ENCODE measurements around the gene SLC25A27. TPM values are rescaled to one million over a fixed set of nuclear protein-coding genes. Genes with fewer than 3 reads are reported as not detected.

The SLC25A27 gene
- total RNA-seq, 1 experiment from 2014 or later, result 10.7 TPM

DNA sequence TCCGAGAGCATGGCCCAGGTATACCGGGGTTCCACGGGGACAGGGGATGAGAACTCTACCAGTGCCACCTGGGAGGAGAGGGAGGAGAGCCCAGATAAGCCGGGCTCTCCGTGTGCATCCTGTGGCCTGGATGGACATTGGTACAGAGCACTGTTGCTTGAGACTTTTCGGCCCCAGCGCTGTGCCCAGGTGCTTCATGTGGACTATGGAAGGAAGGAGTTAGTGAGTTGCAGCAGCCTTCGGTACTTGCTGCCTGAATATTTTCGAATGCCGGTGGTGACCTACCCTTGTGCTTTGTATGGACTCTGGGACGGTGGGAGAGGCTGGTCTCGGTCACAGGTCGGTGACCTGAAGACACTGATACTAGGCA, 36.2 kb downstream of the SLC25A27 start:
- ChIA-PET POLR2A (no interaction called here), RAD21 (ENCODE audit: low non-redundant PET in 1 of 2, low total read pairs in 2 of 2, uncharacterized antibody in 2 of 2, unreplicated experiment in 2 of 2) (no interaction called here), CTCF (no interaction called here)
- H3K9ac ChIP-seq (ENCODE audit: low read length), result no peak overlapping the region
- TF ChIP-seq, protein P1, sequence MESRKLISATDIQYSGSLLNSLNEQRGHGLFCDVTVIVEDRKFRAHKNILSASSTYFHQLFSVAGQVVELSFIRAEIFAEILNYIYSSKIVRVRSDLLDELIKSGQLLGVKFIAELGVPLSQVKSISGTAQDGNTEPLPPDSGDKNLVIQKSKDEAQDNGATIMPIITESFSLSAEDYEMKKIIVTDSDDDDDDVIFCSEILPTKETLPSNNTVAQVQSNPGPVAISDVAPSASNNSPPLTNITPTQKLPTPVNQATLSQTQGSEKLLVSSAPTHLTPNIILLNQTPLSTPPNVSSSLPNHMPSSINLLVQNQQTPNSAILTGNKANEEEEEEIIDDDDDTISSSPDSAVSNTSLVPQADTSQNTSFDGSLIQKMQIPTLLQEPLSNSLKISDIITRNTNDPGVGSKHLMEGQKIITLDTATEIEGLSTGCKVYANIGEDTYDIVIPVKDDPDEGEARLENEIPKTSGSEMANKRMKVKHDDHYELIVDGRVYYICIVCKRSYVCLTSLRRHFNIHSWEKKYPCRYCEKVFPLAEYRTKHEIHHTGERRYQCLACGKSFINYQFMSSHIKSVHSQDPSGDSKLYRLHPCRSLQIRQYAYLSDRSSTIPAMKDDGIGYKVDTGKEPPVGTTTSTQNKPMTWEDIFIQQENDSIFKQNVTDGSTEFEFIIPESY (IDR thresholded peaks at IDR 0.05; ENCODE audit: extremely low read depth, insufficient replicate concordance, low read length), result no peak
- TF ChIP-seq EGR1 (IDR thresholded peaks at IDR 0.05; ENCODE audit: low read depth) (no peak), TCF7L2 (IDR thresholded peaks at IDR 0.05; ENCODE audit: borderline replicate concordance, extremely low read depth, insufficient read depth, insufficient read length) (no peak), POLR2A (IDR thresholded peaks at IDR 0.05; ENCODE audit: borderline replicate concordance, extremely low read depth, insufficient read depth, insufficient read length) (no peak), SP1 (IDR thresholded peaks at IDR 0.05; ENCODE audit: low read depth) (no peak), CEBPB (IDR thresholded peaks at IDR 0.05; ENCODE audit: low read depth) (no peak), YY1 (IDR thresholded peaks at IDR 0.05; ENCODE audit: extremely low read depth, insufficient replicate concordance, low read depth, low read length) (no peak)
- H3K4me2 ChIP-seq (ENCODE audit: low read length), result no peak overlapping the region
- intact Hi-C loops (cut with micrococcal nuclease), result no loop called here
- no peak overlapping the region for H3K27ac ChIP-seq (ENCODE audit: low read depth, low read length)
- no peaks in the 10 kb centered on the region for H3K9me3 ChIP-seq (ENCODE audit: control insufficient read depth in 1 of 2, insufficient read depth in 1 of 2, low read depth in 1 of 2, low read length in 2 of 2)
- no peaks in the 10 kb centered on the region for H3K27me3 ChIP-seq (ENCODE audit: insufficient read depth, low read length)
- no peak overlapping the region for H3K4me3 ChIP-seq (replicated peaks in 1 of 2; ENCODE audit: low read depth in 1 of 2, low read length in 2 of 2)
- no peaks in the 10 kb centered on the region for H3K9me2 ChIP-seq (ENCODE audit: insufficient read depth)
- no peak for ATAC-seq
- no peaks in the 10 kb centered on the region for H3K36me3 ChIP-seq (ENCODE audit: control insufficient read depth in 1 of 2, insufficient read depth in 2 of 2, low read length in 2 of 2)
- DNase-seq (ENCODE audit: low read depth, low spot score), result no peak
- H2AFZ ChIP-seq (ENCODE audit: low read depth, low read length, poor library complexity, severe bottlenecking), result no peak overlapping the region
- no peaks in the 10 kb centered on the region for H3K79me2 ChIP-seq (ENCODE audit: insufficient read depth, low read length)
- no peaks in the 10 kb centered on the region for H3K4me1 ChIP-seq (ENCODE audit: control insufficient read depth in 1 of 2, insufficient read depth in 2 of 2, low read length in 2 of 2)
- no peaks in the 10 kb centered on the region for H4K20me1 ChIP-seq (ENCODE audit: insufficient read depth)
- BruUV-seq (replicated peaks), result no TSS peak

DNA sequence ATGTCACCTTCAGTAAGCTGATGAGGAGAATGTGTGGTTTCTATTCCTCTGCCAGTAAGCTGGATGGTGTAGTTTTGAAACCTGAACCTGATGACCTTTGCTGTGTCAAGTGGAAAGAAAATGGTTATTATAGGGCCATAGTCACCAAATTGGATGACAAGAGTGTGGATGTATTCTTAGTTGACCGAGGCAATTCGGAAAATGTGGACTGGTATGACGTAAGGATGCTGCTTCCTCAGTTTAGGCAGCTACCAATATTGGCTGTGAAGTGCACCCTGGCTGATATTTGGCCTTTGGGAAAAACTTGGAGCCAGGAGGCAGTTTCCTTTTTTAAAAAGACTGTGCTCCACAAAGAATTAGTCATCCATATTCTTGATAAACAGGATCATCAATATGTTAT, 36.9 kb downstream of the SLC25A27 start:
- POLR2A ChIA-PET, result no interaction called here
- H3K4me2 ChIP-seq (ENCODE audit: low read length), result no peak overlapping the region
- no peaks in the 10 kb centered on the region for H3K36me3 ChIP-seq (ENCODE audit: control insufficient read depth in 1 of 2, insufficient read depth in 2 of 2, low read length in 2 of 2)
- H3K4me3 ChIP-seq (replicated peaks in 1 of 2; ENCODE audit: low read depth in 1 of 2, low read length in 2 of 2), result no peak overlapping the region
- H4K20me1 ChIP-seq (ENCODE audit: insufficient read depth), result no peaks in the 10 kb centered on the region
- CTCF ChIA-PET, result no interaction called here
- TF ChIP-seq YY1 (IDR thresholded peaks at IDR 0.05; ENCODE audit: extremely low read depth, insufficient replicate concordance, low read depth, low read length) (no peak), JUND (IDR thresholded peaks at IDR 0.05) (no peak), ZNF274 (IDR thresholded peaks at IDR 0.05; ENCODE audit: low read depth, low read length) (no peak)
- TF ChIP-seq, protein P2, sequence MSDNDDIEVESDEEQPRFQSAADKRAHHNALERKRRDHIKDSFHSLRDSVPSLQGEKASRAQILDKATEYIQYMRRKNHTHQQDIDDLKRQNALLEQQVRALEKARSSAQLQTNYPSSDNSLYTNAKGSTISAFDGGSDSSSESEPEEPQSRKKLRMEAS (IDR thresholded peaks at IDR 0.05), result no peak
- H3K27ac ChIP-seq (ENCODE audit: low read depth, low read length), result no peak overlapping the region
- H3K9me3 ChIP-seq (ENCODE audit: control insufficient read depth in 1 of 2, insufficient read depth in 1 of 2, low read depth in 1 of 2, low read length in 2 of 2), result no peaks in the 10 kb centered on the region
- H3K27me3 ChIP-seq (ENCODE audit: insufficient read depth, low read length), result no peaks in the 10 kb centered on the region
- intact Hi-C loops (cut with micrococcal nuclease), result no loop called here
- RAD21 ChIA-PET (ENCODE audit: low non-redundant PET in 1 of 2, low total read pairs in 2 of 2, uncharacterized antibody in 2 of 2, unreplicated experiment in 2 of 2), result no interaction called here
- no TSS peak for BruUV-seq (replicated peaks)
- no peaks in the 10 kb centered on the region for H3K4me1 ChIP-seq (ENCODE audit: control insufficient read depth in 1 of 2, insufficient read depth in 2 of 2, low read length in 2 of 2)
- no peak for ATAC-seq
- no peak overlapping the region for H3K9ac ChIP-seq (ENCODE audit: low read length)
- H3K79me2 ChIP-seq (ENCODE audit: insufficient read depth, low read length), result no peaks in the 10 kb centered on the region
- DNase-seq (ENCODE audit: low read depth, low spot score), result no peak
- H2AFZ ChIP-seq (ENCODE audit: low read depth, low read length, poor library complexity, severe bottlenecking), result no peak overlapping the region
- H3K9me2 ChIP-seq (ENCODE audit: insufficient read depth), result no peaks in the 10 kb centered on the region

Data from HCT116 (cell line).